WTC11 (cell line): ENCODE results near the gene SH3BP2. TPM values are rescaled to one million over a fixed set of nuclear protein-coding genes. Genes with fewer than 3 reads are reported as not detected.
A peak's percentile ranks its signal among the peaks of the same experiment; 100 is the strongest.

Experiments used
- ATAC-seq: fragments of 200-7000 bp; cut with Tn5 transposase; 2 replicates; pipeline ENCODE4 v1.10.0; 2021; ENCODE audit warnings: mild to moderate bottlenecking, moderate library complexity
- CTCF ChIA-PET: fragments of 300-600 bp; sonication (Branson Sonifier 250); formaldehyde crosslinking; loops from one replicate; lab custom pipeline; 2021; ENCODE audit warnings: antibody characterized with exemption; lab: Charles Lee
- POLR2A ChIA-PET: fragments of 350-600 bp; sonication (Branson Sonifier 250); formaldehyde crosslinking; loops from one replicate; lab custom pipeline; 2021; ENCODE audit warnings: antibody characterized with exemption; lab: Charles Lee
- DNase-seq: peaks from one replicate; pipeline ENCODE4 v3.0.0; 2021; ENCODE audit warnings: low spot score
- H3K27ac Mint-ChIP-seq: 2 replicates; pipeline ENCODE4 v1.8.0; 2021; ENCODE audit warnings: mixed read lengths
- H3K27me3 Mint-ChIP-seq: 2 replicates; pipeline ENCODE4 v1.8.0; 2021; ENCODE audit warnings: low read depth, mild to moderate bottlenecking, moderate library complexity, mixed read lengths
- H3K36me3 Mint-ChIP-seq: 2 replicates; pipeline ENCODE4 v1.8.0; 2021; ENCODE audit warnings: mixed read lengths
- H3K4me1 Mint-ChIP-seq: 2 replicates; pipeline ENCODE4 v1.8.0; 2022; ENCODE audit warnings: mixed read lengths
- H3K4me3 Mint-ChIP-seq: 2 replicates; pipeline ENCODE4 v1.8.0; 2021; ENCODE audit warnings: mild to moderate bottlenecking, moderate library complexity, mixed read lengths
- H3K9me3 Mint-ChIP-seq: 2 replicates; pipeline ENCODE4 v1.8.0; 2021; ENCODE audit warnings: mixed read lengths
- ATF1 ChIP-seq: sonication (generic); formaldehyde crosslinking; IDR thresholded peaks from 2 replicates; pipeline ENCODE4 v1.8.1; 2023; ENCODE audit warnings: mild to moderate bottlenecking, moderate library complexity, missing genetic modification reagents
- CREB1 ChIP-seq: sonication (generic); formaldehyde crosslinking; IDR thresholded peaks from 2 replicates; pipeline ENCODE4 v1.8.0; 2023; ENCODE audit warnings: mild to moderate bottlenecking, missing genetic modification reagents
- CREM ChIP-seq: sonication (generic); formaldehyde crosslinking; IDR thresholded peaks from 2 replicates; pipeline ENCODE4 v1.8.1; 2022; ENCODE audit warnings: mild to moderate bottlenecking, missing genetic modification reagents, moderate library complexity
- GABPB1 ChIP-seq: sonication (generic); formaldehyde crosslinking; IDR thresholded peaks from 2 replicates; pipeline ENCODE4 v1.8.1; 2023; ENCODE audit warnings: mild to moderate bottlenecking, missing genetic modification reagents
- IRF2 ChIP-seq: sonication (generic); formaldehyde crosslinking; IDR thresholded peaks from 2 replicates; pipeline ENCODE4 v1.8.0; 2022; ENCODE audit warnings: low read depth, missing genetic modification reagents, borderline replicate concordance
- NFE2L1 ChIP-seq: sonication (generic); formaldehyde crosslinking; IDR thresholded peaks from 2 replicates; pipeline ENCODE4 v1.8.1; 2023; ENCODE audit warnings: missing genetic modification reagents
- PRDM15 ChIP-seq: sonication (generic); formaldehyde crosslinking; IDR thresholded peaks from 2 replicates; pipeline ENCODE4 v1.8.0; 2022; ENCODE audit warnings: missing genetic modification reagents
- RELA ChIP-seq: sonication (generic); formaldehyde crosslinking; IDR thresholded peaks from 2 replicates; pipeline ENCODE4 v1.8.1; 2022; ENCODE audit warnings: missing genetic modification reagents, mild to moderate bottlenecking, borderline replicate concordance
- RORB ChIP-seq: fragments of 250-450 bp; sonication (Bioruptor Pico); IDR thresholded peaks from 2 replicates; pipeline ENCODE4 v1.9.0; 2021; ENCODE audit warnings: mild to moderate bottlenecking
- TCF7 ChIP-seq: sonication (generic); formaldehyde crosslinking; IDR thresholded peaks from 2 replicates; pipeline ENCODE4 v1.8.0; 2022; ENCODE audit warnings: mild to moderate bottlenecking, low read depth, missing genetic modification reagents, moderate library complexity
- USF2 ChIP-seq: sonication (generic); formaldehyde crosslinking; IDR thresholded peaks from 2 replicates; pipeline ENCODE4 v1.8.1; 2023; ENCODE audit warnings: mild to moderate bottlenecking, missing genetic modification reagents, moderate library complexity
- ZNF138 ChIP-seq: sonication (generic); formaldehyde crosslinking; conservative IDR thresholded peaks from 2 replicates; pipeline ENCODE4 v1.8.1; 2022; ENCODE audit warnings: mild to moderate bottlenecking, moderate library complexity, missing genetic modification reagents
- ZNF532 ChIP-seq: fragments of 250-450 bp; sonication (Bioruptor Pico); IDR thresholded peaks from 2 replicates; pipeline ENCODE4 v1.9.0; 2021; ENCODE audit warnings: mild to moderate bottlenecking, borderline replicate concordance
- total RNA-seq: library from RNA; stranded (reverse); gene quantifications from 3 replicates; pipeline ENCODE4 v1.2.3, GENCODE V29; 2021
- TF ChIP-seq, protein P1 (sequence below): sonication (generic); formaldehyde crosslinking; IDR thresholded peaks from 2 replicates; pipeline ENCODE4 v1.8.0; 2023; ENCODE audit warnings: mild to moderate bottlenecking, missing genetic modification reagents
- TF ChIP-seq, protein P2 (sequence below): fragments of 200-600 bp; IDR thresholded peaks from 2 replicates; pipeline ENCODE4 v1.8.0; 2022; ENCODE audit warnings: antibody characterized with exemption
- TF ChIP-seq, protein P3 (sequence below): sonication (generic); formaldehyde crosslinking; IDR thresholded peaks from 2 replicates; pipeline ENCODE4 v1.8.0; 2022; ENCODE audit warnings: mild to moderate bottlenecking, missing genetic modification reagents

The SH3BP2 gene
- total RNA-seq, 1 experiment from 2014 or later: 49.1 TPM

GRCh38 chr4:2797545-2798305 is 4.8 kb downstream of the SH3BP2 start:
- ATAC-seq (no peak), DNase-seq (no peak)
- ChIA-PET CTCF (interaction anchor here (1.0 kb wide), 1 partner anchor 20 kb away, joined by 4 read pairs; no protein-coding TSS in a partner anchor), POLR2A (interaction anchor here (0.6 kb wide), 2 partner anchors 116 to 204 kb away, joined by 3 to 11 read pairs; no protein-coding TSS in a partner anchor)
- Mint-ChIP-seq H3K36me3 (no peaks in the 10 kb centered on the region), H3K4me1 (peaks cover 18% of the 10 kb centered on the region), H3K27ac (peak overlapping the region; percentile 83), H3K27me3 (peaks cover 10% of the 10 kb centered on the region)
- no peak for TF ChIP-seq RORB
- no peak for TF ChIP-seq ATF1 (CRISPR knock-in tag)
- TF ChIP-seq, protein P1, sequence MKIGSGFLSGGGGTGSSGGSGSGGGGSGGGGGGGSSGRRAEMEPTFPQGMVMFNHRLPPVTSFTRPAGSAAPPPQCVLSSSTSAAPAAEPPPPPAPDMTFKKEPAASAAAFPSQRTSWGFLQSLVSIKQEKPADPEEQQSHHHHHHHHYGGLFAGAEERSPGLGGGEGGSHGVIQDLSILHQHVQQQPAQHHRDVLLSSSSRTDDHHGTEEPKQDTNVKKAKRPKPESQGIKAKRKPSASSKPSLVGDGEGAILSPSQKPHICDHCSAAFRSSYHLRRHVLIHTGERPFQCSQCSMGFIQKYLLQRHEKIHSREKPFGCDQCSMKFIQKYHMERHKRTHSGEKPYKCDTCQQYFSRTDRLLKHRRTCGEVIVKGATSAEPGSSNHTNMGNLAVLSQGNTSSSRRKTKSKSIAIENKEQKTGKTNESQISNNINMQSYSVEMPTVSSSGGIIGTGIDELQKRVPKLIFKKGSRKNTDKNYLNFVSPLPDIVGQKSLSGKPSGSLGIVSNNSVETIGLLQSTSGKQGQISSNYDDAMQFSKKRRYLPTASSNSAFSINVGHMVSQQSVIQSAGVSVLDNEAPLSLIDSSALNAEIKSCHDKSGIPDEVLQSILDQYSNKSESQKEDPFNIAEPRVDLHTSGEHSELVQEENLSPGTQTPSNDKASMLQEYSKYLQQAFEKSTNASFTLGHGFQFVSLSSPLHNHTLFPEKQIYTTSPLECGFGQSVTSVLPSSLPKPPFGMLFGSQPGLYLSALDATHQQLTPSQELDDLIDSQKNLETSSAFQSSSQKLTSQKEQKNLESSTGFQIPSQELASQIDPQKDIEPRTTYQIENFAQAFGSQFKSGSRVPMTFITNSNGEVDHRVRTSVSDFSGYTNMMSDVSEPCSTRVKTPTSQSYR (CRISPR knock-in tag): no peak
- TF ChIP-seq USF2 (CRISPR knock-in tag): no peak
- TF ChIP-seq, protein P2, sequence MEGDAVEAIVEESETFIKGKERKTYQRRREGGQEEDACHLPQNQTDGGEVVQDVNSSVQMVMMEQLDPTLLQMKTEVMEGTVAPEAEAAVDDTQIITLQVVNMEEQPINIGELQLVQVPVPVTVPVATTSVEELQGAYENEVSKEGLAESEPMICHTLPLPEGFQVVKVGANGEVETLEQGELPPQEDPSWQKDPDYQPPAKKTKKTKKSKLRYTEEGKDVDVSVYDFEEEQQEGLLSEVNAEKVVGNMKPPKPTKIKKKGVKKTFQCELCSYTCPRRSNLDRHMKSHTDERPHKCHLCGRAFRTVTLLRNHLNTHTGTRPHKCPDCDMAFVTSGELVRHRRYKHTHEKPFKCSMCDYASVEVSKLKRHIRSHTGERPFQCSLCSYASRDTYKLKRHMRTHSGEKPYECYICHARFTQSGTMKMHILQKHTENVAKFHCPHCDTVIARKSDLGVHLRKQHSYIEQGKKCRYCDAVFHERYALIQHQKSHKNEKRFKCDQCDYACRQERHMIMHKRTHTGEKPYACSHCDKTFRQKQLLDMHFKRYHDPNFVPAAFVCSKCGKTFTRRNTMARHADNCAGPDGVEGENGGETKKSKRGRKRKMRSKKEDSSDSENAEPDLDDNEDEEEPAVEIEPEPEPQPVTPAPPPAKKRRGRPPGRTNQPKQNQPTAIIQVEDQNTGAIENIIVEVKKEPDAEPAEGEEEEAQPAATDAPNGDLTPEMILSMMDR: no peak
- no peak for TF ChIP-seq TCF7
- TF ChIP-seq, protein P3, sequence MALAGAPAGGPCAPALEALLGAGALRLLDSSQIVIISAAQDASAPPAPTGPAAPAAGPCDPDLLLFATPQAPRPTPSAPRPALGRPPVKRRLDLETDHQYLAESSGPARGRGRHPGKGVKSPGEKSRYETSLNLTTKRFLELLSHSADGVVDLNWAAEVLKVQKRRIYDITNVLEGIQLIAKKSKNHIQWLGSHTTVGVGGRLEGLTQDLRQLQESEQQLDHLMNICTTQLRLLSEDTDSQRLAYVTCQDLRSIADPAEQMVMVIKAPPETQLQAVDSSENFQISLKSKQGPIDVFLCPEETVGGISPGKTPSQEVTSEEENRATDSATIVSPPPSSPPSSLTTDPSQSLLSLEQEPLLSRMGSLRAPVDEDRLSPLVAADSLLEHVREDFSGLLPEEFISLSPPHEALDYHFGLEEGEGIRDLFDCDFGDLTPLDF (CRISPR knock-in tag): no peak
- no peak for TF ChIP-seq PRDM15 (CRISPR knock-in tag)
- no peak for TF ChIP-seq CREB1 (CRISPR knock-in tag)
- TF ChIP-seq CREM (CRISPR knock-in tag): no peak
- no peak for TF ChIP-seq IRF2 (CRISPR knock-in tag)
- TF ChIP-seq RELA (CRISPR knock-in tag): no peak
- TF ChIP-seq ZNF138 (CRISPR knock-in tag): no peak
- no peak for TF ChIP-seq ZNF532 (CRISPR knock-in tag)
- TF ChIP-seq NFE2L1: no peak
- no peak for TF ChIP-seq GABPB1 (CRISPR knock-in tag)
- TF ChIP-seq, all 79 proteins: peak for 0
- Mint-ChIP-seq H3K4me3 (no peak overlapping the region), H3K9me3 (no peaks in the 10 kb centered on the region)
